Caco-2 (cell line): ENCODE measurements around the gene SLC25A53. TPM values are rescaled to one million over a fixed set of nuclear protein-coding genes. Genes with fewer than 3 reads are reported as not detected.
"Not testable (repeated sequence)": the region's sequence is repeated elsewhere in the genome, so short reads cannot be mapped to it uniquely, and the experiment has no call there.

Source experiments
- BruUV-seq: library from RNA; stranded (reverse); fragments of 400-500 nt; replicated peaks from 2 replicates; lab custom pipeline; 2021; lab: Mats Ljungman, UMichigan
- CTCF ChIA-PET: fragments of 300-600 bp; sonication (Branson Sonifier 250); formaldehyde crosslinking; loops from one replicate; lab custom pipeline; 2022; ENCODE audit warnings: antibody characterized with exemption; lab: Charles Lee
- POLR2A ChIA-PET: fragments of 300-600 bp; sonication (Branson Sonifier 250); formaldehyde crosslinking; loops from one replicate; lab custom pipeline; 2022; ENCODE audit warnings: antibody characterized with exemption; lab: Charles Lee
- DNase-seq, 2 experiments: peaks; one replicate each; pipeline versions ENCODE4 v3.0.0 to v3.0.0-alpha.2; 2020 to 2022
- H3K27me3 ChIP-seq: replicated peaks from 2 replicates; pipeline ENCODE4 v1.6.0; 2011; ENCODE audit warnings: low read length; ENCODE audit not compliant: control insufficient read depth, insufficient read depth
- H3K36me3 ChIP-seq: 2 replicates; pipeline ENCODE4 v1.5.1; 2011; ENCODE audit warnings: low read length; ENCODE audit not compliant: control insufficient read depth, insufficient read depth
- H3K4me1 ChIP-seq: fragments of 250-450 bp; sonication (Bioruptor Pico); 2 replicates; pipeline ENCODE4 v1.5.1; 2020; ENCODE audit warnings: mild to moderate bottlenecking
- H3K4me3 ChIP-seq: 2 replicates; pipeline ENCODE4 v1.5.1; 2011; ENCODE audit warnings: low read depth, mild to moderate bottlenecking, control low read depth, low read length
- H3K9me3 ChIP-seq: fragments of 250-450 bp; sonication (Bioruptor Pico); 2 replicates; pipeline ENCODE4 v1.5.1; 2020; ENCODE audit warnings: mild to moderate bottlenecking, moderate library complexity
- H3K27ac Mint-ChIP-seq: one replicate; pipeline ENCODE4 v1.8.0; 2022; ENCODE audit warnings: mixed read lengths; ENCODE audit not compliant: unreplicated experiment
- H3K27me3 Mint-ChIP-seq: one replicate; pipeline ENCODE4 v1.8.0; 2022; ENCODE audit warnings: mixed read lengths; ENCODE audit not compliant: insufficient read depth, unreplicated experiment
- H3K36me3 Mint-ChIP-seq: one replicate; pipeline ENCODE4 v1.8.0; 2022; ENCODE audit warnings: mild to moderate bottlenecking, mixed read lengths; ENCODE audit not compliant: insufficient read depth, unreplicated experiment
- H3K4me1 Mint-ChIP-seq: one replicate; pipeline ENCODE4 v1.8.0; 2022; ENCODE audit warnings: low read depth, mixed read lengths; ENCODE audit not compliant: unreplicated experiment
- H3K4me3 Mint-ChIP-seq: one replicate; pipeline ENCODE4 v1.8.0; 2022; ENCODE audit warnings: mild to moderate bottlenecking, moderate library complexity, mixed read lengths; ENCODE audit not compliant: unreplicated experiment
- H3K9me3 Mint-ChIP-seq: one replicate; pipeline ENCODE4 v1.8.0; 2022; ENCODE audit warnings: mixed read lengths; ENCODE audit not compliant: unreplicated experiment
- intact Hi-C: fragments of 100-400 bp; cut with micrococcal nuclease; formaldehyde crosslinking; loops from one replicate; pipeline ENCODE4 v1.10.0; 2022; ENCODE audit not compliant: unreplicated experiment
- total RNA-seq: library from RNA; stranded (reverse); gene quantifications from 2 replicates; pipeline ENCODE4 v1.2.3, GENCODE V29; 2022
- TF ChIP-seq, protein P1 (sequence below), 2 experiments: fragments of 200-600 bp in 1 of 2; IDR thresholded peaks; 1 replicate in 1 of 2; 2 replicates in 1 of 2; pipeline versions ENCODE4 v1.5.1 to v1.8.0; 2011 to 2022; ENCODE audit warnings: antibody characterized with exemption in 1 of 2, control low read depth in 1 of 2, inconsistent platforms in 1 of 2, low read depth in 1 of 2, low read length in 1 of 2, mild to moderate bottlenecking in 1 of 2, moderate library complexity in 1 of 2; ENCODE audit not compliant: insufficient read depth in 1 of 2, severe bottlenecking in 1 of 2, unreplicated experiment in 1 of 2

Gene SLC25A53
- total RNA-seq, 1 experiment from 2014 or later = 3.2 TPM

- BruUV-seq = no TSS peak
- DNase-seq = peak; percentile 38 to 55
- POLR2A ChIA-PET = no interaction called here
- intact Hi-C loops = loop anchor here (5.0 kb wide), 1 partner anchor 265 kb away; no protein-coding TSS in a partner anchor
- H3K4me1 Mint-ChIP-seq = no peaks in the 10 kb centered on the region
- no peaks in the 10 kb centered on the region for H3K36me3 Mint-ChIP-seq
- Histone ChIP-seq H3K27me3 (no peaks in the 10 kb centered on the region), H3K36me3 (no peaks in the 10 kb centered on the region), H3K4me3 (peak within 1 kb of the TSS; percentile 64), H3K4me1 (no peaks in the 10 kb centered on the region), H3K9me3 (no peaks in the 10 kb centered on the region)
- no peaks in the 10 kb centered on the region for H3K27me3 Mint-ChIP-seq
- TF ChIP-seq, protein P1, sequence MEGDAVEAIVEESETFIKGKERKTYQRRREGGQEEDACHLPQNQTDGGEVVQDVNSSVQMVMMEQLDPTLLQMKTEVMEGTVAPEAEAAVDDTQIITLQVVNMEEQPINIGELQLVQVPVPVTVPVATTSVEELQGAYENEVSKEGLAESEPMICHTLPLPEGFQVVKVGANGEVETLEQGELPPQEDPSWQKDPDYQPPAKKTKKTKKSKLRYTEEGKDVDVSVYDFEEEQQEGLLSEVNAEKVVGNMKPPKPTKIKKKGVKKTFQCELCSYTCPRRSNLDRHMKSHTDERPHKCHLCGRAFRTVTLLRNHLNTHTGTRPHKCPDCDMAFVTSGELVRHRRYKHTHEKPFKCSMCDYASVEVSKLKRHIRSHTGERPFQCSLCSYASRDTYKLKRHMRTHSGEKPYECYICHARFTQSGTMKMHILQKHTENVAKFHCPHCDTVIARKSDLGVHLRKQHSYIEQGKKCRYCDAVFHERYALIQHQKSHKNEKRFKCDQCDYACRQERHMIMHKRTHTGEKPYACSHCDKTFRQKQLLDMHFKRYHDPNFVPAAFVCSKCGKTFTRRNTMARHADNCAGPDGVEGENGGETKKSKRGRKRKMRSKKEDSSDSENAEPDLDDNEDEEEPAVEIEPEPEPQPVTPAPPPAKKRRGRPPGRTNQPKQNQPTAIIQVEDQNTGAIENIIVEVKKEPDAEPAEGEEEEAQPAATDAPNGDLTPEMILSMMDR (IDR thresholded peaks at IDR 0.05; ENCODE audit: insufficient read depth in 1 of 2, low read depth in 1 of 2, low read length in 1 of 2, severe bottlenecking in 1 of 2, unreplicated experiment in 1 of 2) = no peak
- CTCF ChIA-PET = interaction anchor here (1.0 to 2.4 kb wide), 2 partner anchors 199 to 267 kb away, joined by 4 to 8 read pairs; no protein-coding TSS in a partner anchor
- no peak within 1 kb of the TSS for H3K27ac Mint-ChIP-seq
- peak within 1 kb of the TSS; percentile 89 for H3K4me3 Mint-ChIP-seq
- H3K9me3 Mint-ChIP-seq = no peaks in the 10 kb centered on the region
Measured at GRCh38 chrX:104112326-104112951, 44.4 kb downstream of the SLC25A53 start, which contains the start of gene ZCCHC18. ZCCHC18 (plus strand) TSS chrX:104112523; CDS start chrX:104114112, 1,589 bp downstream.

DNA sequence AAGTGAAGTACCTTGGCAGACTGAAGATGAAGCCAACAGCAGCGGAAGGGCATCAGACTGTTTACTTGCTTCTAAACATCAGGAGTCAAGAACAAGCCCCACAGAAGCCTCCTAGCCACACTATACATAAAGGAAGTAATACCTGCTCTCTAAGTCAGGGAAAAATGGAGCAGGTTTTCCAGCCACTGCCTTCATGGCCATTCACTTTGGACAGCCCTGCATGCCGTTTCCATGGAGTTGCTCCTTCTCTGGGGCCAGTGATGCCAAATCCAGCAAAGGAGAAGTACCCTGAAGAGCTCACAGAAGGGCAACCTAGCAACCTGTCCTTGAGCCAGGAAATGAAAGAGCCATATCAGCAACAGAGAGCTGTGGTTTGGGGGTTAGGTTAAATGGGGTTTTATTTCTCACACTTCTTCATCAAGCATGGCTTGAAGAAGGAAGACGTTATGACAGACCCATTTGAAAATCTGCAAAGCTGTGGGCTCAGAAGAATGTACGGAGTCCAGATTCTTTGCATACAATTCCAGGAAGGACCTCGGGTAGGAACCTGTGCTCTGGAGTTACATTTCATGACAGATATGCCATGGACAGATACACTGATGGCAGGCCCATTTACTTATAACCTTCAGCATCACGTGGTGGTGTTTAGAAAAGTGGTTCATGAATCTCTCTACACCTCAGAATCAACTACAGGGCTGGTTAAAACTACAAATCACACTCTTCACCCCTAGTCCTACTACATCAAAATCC is 46.1 kb downstream of the SLC25A53 start:
- POLR2A ChIA-PET, H3K36me3 Mint-ChIP-seq, H3K27ac Mint-ChIP-seq, H3K27me3 ChIP-seq, H3K4me1 ChIP-seq, DNase-seq, H3K9me3 ChIP-seq, H3K4me3 ChIP-seq, BruUV-seq, H3K9me3 Mint-ChIP-seq, CTCF ChIA-PET, H3K4me3 Mint-ChIP-seq, H3K36me3 ChIP-seq, H3K4me1 Mint-ChIP-seq, H3K27me3 Mint-ChIP-seq: not testable (repeated sequence)
- intact Hi-C loops = loop anchor here (5.0 kb wide), 1 partner anchor 263 kb away; no protein-coding TSS in a partner anchor

DNA sequence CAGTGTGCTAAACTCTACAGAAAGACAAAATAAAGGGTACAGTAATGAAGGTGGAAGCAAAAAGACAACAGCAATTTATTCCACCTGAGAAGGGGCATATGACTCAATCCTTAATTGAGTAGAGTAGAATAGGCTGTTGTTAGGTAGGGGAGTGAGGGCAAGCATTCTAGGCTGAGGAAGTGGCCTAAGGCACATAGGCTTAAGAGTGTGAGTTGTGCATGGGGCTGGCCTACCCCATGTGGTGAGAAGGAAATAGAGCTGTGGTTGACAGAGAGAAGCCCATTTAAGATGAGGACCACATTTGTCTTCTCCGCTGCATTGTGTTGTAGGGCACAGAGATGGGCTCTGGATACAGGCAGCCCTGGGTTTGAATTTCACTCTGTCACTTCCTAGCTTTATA is 47.9 kb downstream of the SLC25A53 start:
- DNase-seq = no peak
- Mint-ChIP-seq H3K27me3 (peaks cover 3% of the 10 kb centered on the region), H3K36me3 (no peaks in the 10 kb centered on the region), H3K4me3 (no peak overlapping the region), H3K9me3 (no peaks in the 10 kb centered on the region), H3K4me1 (no peaks in the 10 kb centered on the region), H3K27ac (no peak overlapping the region)
- Histone ChIP-seq H3K27me3 (no peaks in the 10 kb centered on the region), H3K4me1 (no peaks in the 10 kb centered on the region), H3K36me3 (no peaks in the 10 kb centered on the region), H3K9me3 (no peaks in the 10 kb centered on the region), H3K4me3 (no peak overlapping the region)
- TF ChIP-seq, protein P1 (IDR thresholded peaks at IDR 0.05; ENCODE audit: insufficient read depth in 1 of 2, low read depth in 1 of 2, low read length in 1 of 2, severe bottlenecking in 1 of 2, unreplicated experiment in 1 of 2) = no peak
- ChIA-PET POLR2A (no interaction called here), CTCF (no interaction called here)
- no TSS peak for BruUV-seq
- intact Hi-C loops = no loop called here
